ENCODE measurements around the gene IKZF4. TPM values are rescaled to one million over a fixed set of nuclear protein-coding genes. Genes with fewer than 3 reads are reported as not detected.

Gene IKZF4
- total RNA-seq, 1 experiment from 2014 or later = 13.9 TPM

DNA sequence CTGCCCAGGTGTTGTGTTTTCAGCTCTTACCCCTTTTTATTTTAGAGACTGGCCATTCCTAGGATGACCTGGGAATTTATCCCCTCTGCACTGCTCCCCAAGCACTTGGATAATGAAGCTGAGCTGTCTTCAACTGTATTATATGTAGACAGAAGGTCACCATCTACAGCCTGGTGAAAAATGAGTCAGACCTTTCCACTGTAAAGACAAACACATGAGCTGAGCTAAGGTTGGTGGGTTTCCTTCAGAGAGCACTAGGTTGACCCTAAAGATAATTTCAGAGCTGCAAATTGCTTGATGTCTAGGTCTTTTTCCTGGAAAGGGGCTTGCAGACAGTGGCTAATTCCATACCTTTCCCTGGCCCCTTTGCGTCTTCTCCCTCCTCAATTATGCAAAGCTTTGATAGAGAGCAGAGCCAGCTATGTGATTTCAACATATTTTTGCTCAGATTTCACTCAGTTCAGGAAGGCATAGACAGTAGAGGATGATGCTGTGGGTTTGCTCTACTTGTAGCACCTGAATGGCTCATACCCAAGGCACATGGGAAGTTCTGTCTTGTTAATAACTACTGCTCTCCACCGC, 9.2 kb upstream of the IKZF4 start:
- Histone ChIP-seq H3K79me2 (ENCODE audit: insufficient read depth, low read length) (no peaks in the 10 kb centered on the region), H4K91ac (ENCODE audit: insufficient read length, low read depth, low read length) (no peak overlapping the region), H3K9me3 (ENCODE audit: control insufficient read depth, low read depth, low read length) (no peaks in the 10 kb centered on the region), H3K4me2 (ENCODE audit: insufficient read depth, insufficient read length, low read length) (no peak overlapping the region), H2BK12ac (ENCODE audit: insufficient read length, low read depth, low read length) (no peak overlapping the region), H2BK20ac (ENCODE audit: low read depth, low read length, poor library complexity, severe bottlenecking) (no peak overlapping the region), H3K4ac (ENCODE audit: low read depth, low read length) (no peak overlapping the region), H3K14ac (ENCODE audit: insufficient read depth, low read length) (no peak overlapping the region), H2BK120ac (ENCODE audit: low read depth, low read length, poor library complexity, severe bottlenecking) (no peak overlapping the region), H2AK5ac (ENCODE audit: insufficient read length, low read length) (no peak overlapping the region), H3K79me1 (ENCODE audit: insufficient read depth, low read depth, low read length, poor library complexity, severe bottlenecking) (no peaks in the 10 kb centered on the region), H4K5ac (ENCODE audit: insufficient read length, low read depth, low read length) (no peak overlapping the region), H3K27me3 (ENCODE audit: insufficient read depth, low read length) (no peaks in the 10 kb centered on the region), H3K18ac (ENCODE audit: insufficient read length, low read depth, low read length) (no peak overlapping the region), H3T11ph (ENCODE audit: low read length) (no peak overlapping the region), H3K56ac (ENCODE audit: insufficient read length, low read depth, low read length) (no peak overlapping the region), H2AFZ (ENCODE audit: low read length) (no peak overlapping the region), H3K23me2 (ENCODE audit: insufficient read length, low read depth, low read length, poor library complexity, severe bottlenecking) (peaks cover 7% of the 10 kb centered on the region), H3K4me1 (ENCODE audit: insufficient read depth, low read length) (no peaks in the 10 kb centered on the region), H2BK5ac (ENCODE audit: insufficient read length, low read length) (no peak overlapping the region), H4K20me1 (ENCODE audit: control insufficient read depth, insufficient read depth, insufficient read length) (no peaks in the 10 kb centered on the region), H2BK15ac (ENCODE audit: low read depth, low read length) (no peak overlapping the region), H3K23ac (ENCODE audit: insufficient read length, low read depth, low read length) (no peak overlapping the region), H3K9ac (ENCODE audit: extremely low read depth, insufficient read length, low read length) (no peak overlapping the region), H3K27ac (ENCODE audit: insufficient read length, low read depth, low read length) (no peak overlapping the region), H4K8ac (replicated peaks; ENCODE audit: insufficient read length, low read depth, low read length) (no peak overlapping the region)
- H3K4me1 Mint-ChIP-seq = peaks cover 6 to 13% of the 10 kb centered on the region in 2 experiments
- WGBS (ENCODE audit: extremely low coverage, insufficient read length, low lambda C conversion rate) = no CpG with 5 or more reads among the region's 2 CpGs
- TF ChIP-seq, protein P1, sequence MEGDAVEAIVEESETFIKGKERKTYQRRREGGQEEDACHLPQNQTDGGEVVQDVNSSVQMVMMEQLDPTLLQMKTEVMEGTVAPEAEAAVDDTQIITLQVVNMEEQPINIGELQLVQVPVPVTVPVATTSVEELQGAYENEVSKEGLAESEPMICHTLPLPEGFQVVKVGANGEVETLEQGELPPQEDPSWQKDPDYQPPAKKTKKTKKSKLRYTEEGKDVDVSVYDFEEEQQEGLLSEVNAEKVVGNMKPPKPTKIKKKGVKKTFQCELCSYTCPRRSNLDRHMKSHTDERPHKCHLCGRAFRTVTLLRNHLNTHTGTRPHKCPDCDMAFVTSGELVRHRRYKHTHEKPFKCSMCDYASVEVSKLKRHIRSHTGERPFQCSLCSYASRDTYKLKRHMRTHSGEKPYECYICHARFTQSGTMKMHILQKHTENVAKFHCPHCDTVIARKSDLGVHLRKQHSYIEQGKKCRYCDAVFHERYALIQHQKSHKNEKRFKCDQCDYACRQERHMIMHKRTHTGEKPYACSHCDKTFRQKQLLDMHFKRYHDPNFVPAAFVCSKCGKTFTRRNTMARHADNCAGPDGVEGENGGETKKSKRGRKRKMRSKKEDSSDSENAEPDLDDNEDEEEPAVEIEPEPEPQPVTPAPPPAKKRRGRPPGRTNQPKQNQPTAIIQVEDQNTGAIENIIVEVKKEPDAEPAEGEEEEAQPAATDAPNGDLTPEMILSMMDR (conservative IDR thresholded peaks at IDR 0.05) = no peak
- DNase-seq = no peak
- peaks cover 2 to 11% (median 4%) of the 10 kb centered on the region in 3 experiments; a peak in 5 of 7 replicates for H3K36me3 Mint-ChIP-seq (ENCODE audit: insufficient read depth in 1 of 3, low read depth in 3 of 3)
- H3K27ac Mint-ChIP-seq = no peak overlapping the region
- no peaks in the 10 kb centered on the region for H3K9me3 Mint-ChIP-seq
- no peaks in the 10 kb centered on the region for H3K27me3 Mint-ChIP-seq (ENCODE audit: low read depth)
- H3K4me3 Mint-ChIP-seq = no peak overlapping the region
